Occipital lobe (tissue), 2 donors: ENCODE results near the gene MACF1. TPM values are rescaled to one million over a fixed set of nuclear protein-coding genes. Genes with fewer than 3 reads are reported as not detected.

Source experiments
- DNase-seq: peaks from one replicate; lab custom pipeline; 2025; lab: John Stamatoyannopoulos, UW
- total RNA-seq: library from RNA; depleted of rRNA; stranded (reverse); fragments of >200 nt; gene quantifications from one replicate; pipeline ENCODE4 v1.2.3, GENCODE V29; 2014

Gene MACF1
- total RNA-seq, 1 donor from 2014 or later: 341 TPM

- DNase-seq: no peak
Observed at GRCh38 chr1:39261712-39262221, 57.3 kb downstream of the MACF1 start.

DNA sequence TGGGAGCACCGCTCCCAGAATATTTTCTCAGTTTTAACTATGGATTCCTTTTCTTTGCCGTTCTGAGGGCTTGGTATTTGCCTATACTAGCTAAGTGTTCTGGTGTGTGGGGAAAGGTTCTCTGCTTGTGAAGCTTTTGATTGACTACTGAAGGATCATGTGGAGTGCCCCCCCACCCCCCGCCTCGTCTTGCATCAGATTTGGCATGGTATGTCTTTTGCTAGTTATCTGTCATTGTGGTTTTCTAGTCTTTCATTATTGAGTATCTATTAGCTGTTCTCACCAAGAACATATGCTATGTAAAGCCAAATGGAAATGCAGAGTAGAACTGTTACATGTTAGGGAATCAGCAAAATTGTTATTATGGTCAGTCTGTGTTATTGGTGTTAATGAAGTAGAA lies 58.3 kb downstream of the MACF1 start:
- DNase-seq: no peak

- no peak for DNase-seq
Observed at GRCh38 chr1:39266269-39266668, 61.8 kb downstream of the MACF1 start.

- no peak for DNase-seq
Observed at GRCh38 chr1:39266792-39267191, 62.3 kb downstream of the MACF1 start.

GRCh38 chr1:39268112-39268581 lies 63.7 kb downstream of the MACF1 start:
- DNase-seq: peak; percentile 75

GRCh38 chr1:39268906-39269305 lies 64.4 kb downstream of the MACF1 start:
- DNase-seq: no peak

DNA sequence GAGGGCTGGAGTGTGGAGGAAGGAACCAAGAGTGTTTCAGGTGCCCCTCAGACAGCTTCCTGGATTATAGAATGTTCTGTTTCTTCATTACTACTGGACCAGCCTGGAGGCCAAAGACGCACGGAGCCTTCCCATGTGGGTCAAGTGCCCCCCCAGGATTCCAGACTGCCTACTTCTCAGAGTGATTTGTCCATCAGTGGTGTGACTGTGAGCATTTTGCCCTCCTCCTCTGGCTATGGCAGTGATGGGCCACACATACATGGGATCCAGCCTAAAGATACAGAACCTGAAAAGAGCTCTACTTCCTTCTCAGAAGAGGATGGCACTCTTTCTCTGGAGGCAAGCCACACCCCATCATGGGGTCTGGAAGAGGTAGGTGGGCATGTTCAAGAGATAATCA lies 64.9 kb downstream of the MACF1 start:
- DNase-seq: no peak

DNA sequence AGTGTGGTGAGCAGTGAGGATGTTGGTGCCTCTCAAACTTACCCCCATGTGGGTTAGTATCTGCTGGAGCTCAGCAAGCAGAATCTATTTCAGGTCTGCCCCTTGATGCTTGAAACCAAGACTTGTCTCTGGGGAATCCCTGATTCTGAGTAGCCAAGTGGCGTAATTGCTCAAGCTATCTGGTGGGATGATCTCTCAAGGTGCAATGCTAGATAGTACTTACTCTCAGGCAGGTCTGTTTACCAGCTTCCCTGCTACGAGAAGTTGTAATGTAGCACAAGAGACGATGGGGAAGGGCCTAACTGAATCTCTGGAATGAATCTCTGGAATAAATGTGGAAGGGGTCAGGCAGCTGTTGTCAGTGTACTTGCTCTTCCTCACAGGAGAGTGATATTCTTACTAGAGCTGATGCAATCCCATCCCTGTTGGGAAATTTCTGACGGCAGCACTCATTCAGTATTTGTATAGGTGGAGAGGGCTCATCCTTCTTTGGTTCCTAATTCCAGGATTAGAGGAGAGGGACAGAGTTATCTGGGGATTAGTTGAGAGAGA lies 65.4 kb downstream of the MACF1 start:
- DNase-seq: no peak

DNA sequence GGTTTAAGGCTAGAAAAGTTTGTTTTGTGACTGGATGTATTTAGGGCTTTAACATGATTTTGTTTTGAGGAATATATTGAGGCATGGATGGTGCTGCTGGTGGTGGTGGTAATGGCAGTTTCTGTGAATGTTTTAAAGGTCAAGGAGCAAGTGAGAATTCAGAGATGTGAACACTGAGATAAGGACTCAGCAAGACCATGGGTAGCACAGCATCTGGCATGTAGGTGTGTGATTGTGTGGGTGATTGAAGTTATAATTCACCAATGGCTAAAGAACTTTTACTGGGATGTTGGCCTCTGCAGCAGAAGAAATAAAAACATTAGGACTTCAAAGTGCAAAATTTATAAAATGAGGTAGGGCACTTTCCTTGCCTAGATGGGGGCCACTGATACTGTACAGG lies 65.9 kb downstream of the MACF1 start:
- DNase-seq: no peak

GRCh38 chr1:39272027-39272797 lies 67.7 kb downstream of the MACF1 start:
- no peak for DNase-seq

DNA sequence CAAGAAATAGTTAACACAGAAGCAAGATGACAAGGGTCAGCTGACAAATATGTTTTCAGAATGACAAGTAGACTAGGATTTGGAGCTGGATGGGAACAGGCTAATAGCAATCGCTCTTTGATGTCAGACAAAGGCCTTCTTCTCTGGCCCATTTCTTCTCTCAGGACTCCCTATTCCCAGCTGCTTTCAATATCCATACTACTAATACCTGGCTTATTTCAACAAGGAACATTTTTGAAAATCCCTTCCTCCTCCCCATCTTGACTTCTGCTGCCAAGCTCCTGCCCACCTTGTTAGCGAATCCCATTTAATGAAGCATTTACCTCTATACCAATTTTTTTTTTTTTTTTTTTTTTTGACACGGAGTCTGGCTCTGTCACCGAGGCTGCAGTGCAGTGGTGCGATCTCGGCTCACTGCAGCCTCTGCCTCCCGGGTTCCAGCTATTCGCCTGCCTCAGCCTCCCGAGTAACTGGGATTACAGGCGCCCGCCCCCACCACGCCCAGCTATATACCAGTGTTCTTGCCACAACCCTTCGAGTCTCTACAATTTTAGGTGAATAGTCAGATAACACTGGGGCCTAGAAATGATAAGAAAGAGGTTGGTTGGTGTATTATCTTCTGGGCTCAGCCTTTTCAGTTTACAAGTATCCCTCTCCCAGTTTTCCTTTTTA lies 68.4 kb downstream of the MACF1 start:
- DNase-seq: no peak

- no peak for DNase-seq
Observed at GRCh38 chr1:39275836-39276507, 71.5 kb downstream of the MACF1 start.

DNA sequence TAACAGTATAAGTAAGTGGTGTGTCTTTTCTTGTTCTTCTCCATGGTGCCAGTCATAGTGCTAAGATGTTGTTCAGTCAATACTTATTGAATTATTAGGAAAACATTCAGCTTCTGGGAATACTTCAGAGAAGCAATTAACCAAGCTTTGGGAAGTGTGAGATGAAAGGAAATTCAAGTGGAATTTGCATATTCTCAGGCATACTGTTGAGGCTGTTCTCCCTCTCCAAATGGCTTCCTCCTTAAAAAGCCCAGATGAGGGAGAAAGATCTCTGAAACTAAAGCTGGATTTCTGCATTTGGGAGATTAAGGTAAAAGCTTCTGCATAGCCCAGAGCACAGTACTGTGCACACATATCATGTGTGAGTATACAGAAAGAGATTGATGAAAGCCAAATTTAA lies 73.4 kb downstream of the MACF1 start:
- DNase-seq: no peak

DNA sequence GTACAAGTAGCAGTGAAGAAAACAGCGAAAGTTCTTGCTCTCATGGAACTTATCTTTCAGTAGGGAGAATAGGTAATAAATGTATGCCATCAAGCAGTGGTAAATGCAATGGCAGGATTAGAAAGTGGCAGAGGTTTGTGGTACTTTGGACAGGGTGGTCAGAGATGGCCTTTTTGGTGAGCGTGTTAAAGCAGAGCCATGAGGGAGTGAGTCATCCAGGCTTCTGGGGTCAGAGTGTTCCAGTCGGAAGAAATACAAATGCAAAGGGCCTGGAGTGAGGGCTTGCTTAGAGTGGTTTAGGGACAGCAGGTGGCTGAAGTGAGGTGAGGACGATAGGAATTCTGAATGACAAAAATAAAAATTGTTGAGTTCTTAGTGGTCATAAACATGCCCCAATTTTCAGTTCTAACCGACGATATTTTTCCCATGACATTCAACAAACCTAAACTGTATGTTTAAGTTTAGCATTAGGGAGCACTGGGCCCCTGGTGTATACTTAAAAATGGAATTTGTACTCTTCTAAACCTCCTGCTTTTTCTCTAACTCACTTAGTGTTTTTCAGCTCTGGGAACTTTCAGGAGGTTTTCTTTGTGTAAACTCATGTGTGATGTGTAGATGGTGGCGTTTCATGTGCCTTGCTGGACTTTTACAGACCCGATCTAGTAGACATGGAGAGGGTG lies 78.2 kb downstream of the MACF1 start:
- no peak for DNase-seq

DNA sequence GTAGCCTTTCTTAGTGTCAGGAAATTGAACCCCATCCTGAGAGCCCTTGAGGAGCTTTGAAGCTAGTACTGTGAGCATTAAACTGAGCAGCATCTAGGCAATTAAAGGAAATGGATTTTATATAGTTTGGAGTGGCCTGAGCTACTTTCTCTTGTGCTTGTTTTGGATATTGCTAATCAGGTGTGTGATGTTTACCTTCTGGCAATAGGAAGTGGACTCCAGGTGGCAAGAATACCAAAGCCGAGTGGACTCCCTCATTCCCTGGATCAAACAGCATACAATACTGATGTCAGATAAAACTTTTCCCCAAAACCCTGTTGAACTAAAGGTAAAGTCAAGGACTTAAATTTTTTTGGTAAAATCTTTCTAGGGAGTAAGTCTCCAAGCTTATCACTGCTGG lies 79.4 kb downstream of the MACF1 start:
- DNase-seq: no peak

- no peak for DNase-seq
Observed at GRCh38 chr1:39287541-39287940, 83.0 kb downstream of the MACF1 start.

DNA sequence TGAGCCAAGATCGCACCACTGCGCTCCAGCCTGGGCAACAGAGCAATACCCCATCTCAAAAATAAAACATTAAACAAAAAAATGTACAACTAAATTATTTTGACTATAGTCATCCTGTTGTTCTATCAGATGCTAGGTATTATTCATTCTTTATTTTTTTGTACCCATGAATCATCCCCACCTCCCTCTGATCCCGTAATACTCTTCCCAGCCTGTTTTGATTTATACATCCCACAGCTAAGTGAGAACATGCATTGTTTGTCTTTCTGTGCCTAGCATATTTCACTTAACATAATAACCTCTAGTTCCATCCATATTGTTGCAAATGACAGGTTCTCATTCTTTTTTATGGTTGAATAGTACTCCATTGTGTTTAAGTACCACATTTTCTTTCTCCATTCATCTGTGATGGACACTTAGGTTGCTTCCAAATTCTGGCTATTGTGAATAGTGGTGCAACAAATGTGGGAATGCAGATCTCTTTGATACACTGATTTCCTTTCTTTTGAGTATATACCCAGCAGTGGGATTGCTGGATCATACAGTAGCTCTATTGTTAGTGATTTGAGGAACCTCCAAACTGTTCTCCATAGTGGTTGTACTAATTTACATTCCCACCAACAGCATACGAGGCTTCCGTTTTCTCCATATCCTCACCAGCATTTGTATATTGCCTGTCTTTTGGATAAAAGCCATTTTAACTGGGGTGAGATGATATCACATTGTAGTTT lies 84.4 kb downstream of the MACF1 start:
- no peak for DNase-seq

GRCh38 chr1:39292401-39292800 lies 87.9 kb downstream of the MACF1 start:
- no peak for DNase-seq

- no peak for DNase-seq
Observed at GRCh38 chr1:39293375-39294070, 89.0 kb downstream of the MACF1 start.

GRCh38 chr1:39294531-39294930 lies 90.0 kb downstream of the MACF1 start:
- DNase-seq: no peak
